ENCODE data around the gene GMEB2. TPM values are rescaled to one million over a fixed set of nuclear protein-coding genes. Genes with fewer than 3 reads are reported as not detected.

GMEB2 gene
- total RNA-seq, 1 experiment from 2014 or later, result 14.3 TPM

- no CpG with 5 or more reads among the region's 15 CpGs for WGBS (ENCODE audit: extremely low coverage, insufficient read length, low lambda C conversion rate)
- no peaks in the 10 kb centered on the region for H4K20me1 ChIP-seq (ENCODE audit: control insufficient read depth, insufficient read depth, insufficient read length)
- H2BK120ac ChIP-seq (ENCODE audit: low read depth, low read length, poor library complexity, severe bottlenecking), result no peak overlapping the region
- Mint-ChIP-seq H3K9me3 (no peaks in the 10 kb centered on the region), H3K4me3 (no peak overlapping the region), H3K27me3 (ENCODE audit: low read depth) (peaks cover 4% of the 10 kb centered on the region), H3K36me3 (ENCODE audit: insufficient read depth in 1 of 3, low read depth in 3 of 3) (peaks cover 0 to 3% (median 0%) of the 10 kb centered on the region in 3 experiments; a peak in 1 of 7 replicates), H3K27ac (no peak overlapping the region), H3K4me1 (peaks cover 4 to 10% of the 10 kb centered on the region in 2 experiments)
- no peak overlapping the region for H3K9ac ChIP-seq (ENCODE audit: extremely low read depth, insufficient read length, low read length)
- no peak for DNase-seq
- H3K56ac ChIP-seq (ENCODE audit: insufficient read length, low read depth, low read length), result no peak overlapping the region
- no peak overlapping the region for H3K27ac ChIP-seq (ENCODE audit: insufficient read length, low read depth, low read length)
- H4K5ac ChIP-seq (ENCODE audit: insufficient read length, low read depth, low read length), result no peak overlapping the region
- H3K79me2 ChIP-seq (ENCODE audit: insufficient read depth, low read length), result no peaks in the 10 kb centered on the region
- no peak overlapping the region for H4K91ac ChIP-seq (ENCODE audit: insufficient read length, low read depth, low read length)
- no peak overlapping the region for H3K23ac ChIP-seq (ENCODE audit: insufficient read length, low read depth, low read length)
- H3T11ph ChIP-seq (ENCODE audit: low read length), result no peak overlapping the region
- no peak overlapping the region for H3K4ac ChIP-seq (ENCODE audit: low read depth, low read length)
- no peak overlapping the region for H3K18ac ChIP-seq (ENCODE audit: insufficient read length, low read depth, low read length)
- H4K8ac ChIP-seq (replicated peaks; ENCODE audit: insufficient read length, low read depth, low read length), result no peak overlapping the region
- H3K4me1 ChIP-seq (ENCODE audit: insufficient read depth, low read length), result no peaks in the 10 kb centered on the region
- H3K14ac ChIP-seq (ENCODE audit: insufficient read depth, low read length), result no peak overlapping the region
- H3K4me2 ChIP-seq (ENCODE audit: insufficient read depth, insufficient read length, low read length), result no peak overlapping the region
- H3K79me1 ChIP-seq (ENCODE audit: insufficient read depth, low read depth, low read length, poor library complexity, severe bottlenecking), result no peaks in the 10 kb centered on the region
- H3K23me2 ChIP-seq (ENCODE audit: insufficient read length, low read depth, low read length, poor library complexity, severe bottlenecking), result no peaks in the 10 kb centered on the region
- no peaks in the 10 kb centered on the region for H3K27me3 ChIP-seq (ENCODE audit: insufficient read depth, low read length)
- H2BK12ac ChIP-seq (ENCODE audit: insufficient read length, low read depth, low read length), result no peak overlapping the region
- H2BK5ac ChIP-seq (ENCODE audit: insufficient read length, low read length), result no peak overlapping the region
- no peak overlapping the region for H2AK5ac ChIP-seq (ENCODE audit: insufficient read length, low read length)
- H2BK20ac ChIP-seq (ENCODE audit: low read depth, low read length, poor library complexity, severe bottlenecking), result no peak overlapping the region
- no peak overlapping the region for H2BK15ac ChIP-seq (ENCODE audit: low read depth, low read length)
- H3K9me3 ChIP-seq (ENCODE audit: control insufficient read depth, low read depth, low read length), result no peaks in the 10 kb centered on the region
- no peak for TF ChIP-seq CTCF (conservative IDR thresholded peaks at IDR 0.05)
- H2AFZ ChIP-seq (ENCODE audit: low read length), result no peak overlapping the region
These were observed 8.7 kb upstream of the GMEB2 start for GRCh38 chr20:63635431-63636141.
